UCSD-AML1 (cell line): ENCODE data around the gene ZNF618.
A peak's percentile ranks its signal among the peaks of the same experiment; 100 is the strongest.

Source experiments
- DNase-seq: peaks from one replicate; lab custom pipeline; 2025; ENCODE audit not compliant: unreplicated experiment; lab: John Stamatoyannopoulos, UW

Gene ZNF618

DNA sequence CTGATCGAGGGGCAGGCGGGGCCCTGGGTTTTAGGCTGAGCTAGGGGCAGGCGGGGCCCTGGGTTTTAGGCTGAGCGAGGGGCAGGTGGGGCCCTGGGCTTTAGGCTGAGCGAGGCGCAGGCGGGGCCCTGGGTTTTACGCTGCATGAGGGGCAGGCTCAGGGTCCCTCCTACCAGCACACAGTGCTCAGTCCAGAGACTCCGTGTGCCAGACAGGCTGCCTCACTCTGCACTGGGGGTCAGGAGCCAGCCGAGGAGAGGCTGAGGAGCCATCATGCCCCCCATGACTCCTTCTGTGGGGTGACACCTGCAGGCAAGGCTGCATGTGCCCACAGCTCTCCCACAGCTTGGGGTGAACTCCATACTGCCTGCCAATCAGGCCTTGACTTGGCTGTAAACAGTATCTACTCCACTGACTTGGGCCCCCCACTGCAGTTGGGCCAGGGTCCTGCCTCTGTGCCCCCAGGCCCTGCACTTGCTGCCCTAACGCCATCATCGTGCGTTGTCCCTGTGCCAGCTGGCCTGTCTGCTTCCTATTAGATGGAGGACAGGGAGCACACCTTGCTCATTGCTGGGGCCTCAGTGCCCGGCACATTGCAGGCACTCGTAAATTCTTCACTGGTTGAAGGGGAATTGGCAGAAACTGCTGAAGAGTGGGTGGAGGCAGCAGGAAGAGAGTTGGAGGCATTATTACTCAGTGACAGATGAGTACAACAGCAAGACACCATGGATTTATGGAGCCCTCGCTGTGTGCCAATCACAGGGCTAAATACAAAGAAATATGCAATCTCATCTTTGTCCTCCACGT is 123.3 kb downstream of the ZNF618 start:
- DNase-seq = no peak

DNA sequence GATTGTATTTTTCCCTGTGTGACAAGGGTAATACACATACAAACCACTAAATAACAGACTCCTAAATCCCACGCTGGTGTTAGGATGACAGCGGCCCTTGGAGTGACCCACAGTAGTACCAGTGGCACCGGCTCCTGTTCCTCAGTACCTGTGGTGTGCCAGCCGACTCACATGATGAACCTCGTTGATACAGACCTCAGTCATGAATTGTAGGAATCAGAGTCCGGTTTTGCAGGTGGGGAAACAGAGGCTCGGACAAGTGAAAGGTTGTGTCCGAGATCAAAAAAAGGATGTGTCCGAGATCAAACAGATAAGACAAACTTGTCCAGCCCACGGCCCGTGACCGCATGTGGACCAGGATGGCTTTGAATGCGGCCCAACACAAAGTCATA is 124.0 kb downstream of the ZNF618 start:
- no peak for DNase-seq

DNA sequence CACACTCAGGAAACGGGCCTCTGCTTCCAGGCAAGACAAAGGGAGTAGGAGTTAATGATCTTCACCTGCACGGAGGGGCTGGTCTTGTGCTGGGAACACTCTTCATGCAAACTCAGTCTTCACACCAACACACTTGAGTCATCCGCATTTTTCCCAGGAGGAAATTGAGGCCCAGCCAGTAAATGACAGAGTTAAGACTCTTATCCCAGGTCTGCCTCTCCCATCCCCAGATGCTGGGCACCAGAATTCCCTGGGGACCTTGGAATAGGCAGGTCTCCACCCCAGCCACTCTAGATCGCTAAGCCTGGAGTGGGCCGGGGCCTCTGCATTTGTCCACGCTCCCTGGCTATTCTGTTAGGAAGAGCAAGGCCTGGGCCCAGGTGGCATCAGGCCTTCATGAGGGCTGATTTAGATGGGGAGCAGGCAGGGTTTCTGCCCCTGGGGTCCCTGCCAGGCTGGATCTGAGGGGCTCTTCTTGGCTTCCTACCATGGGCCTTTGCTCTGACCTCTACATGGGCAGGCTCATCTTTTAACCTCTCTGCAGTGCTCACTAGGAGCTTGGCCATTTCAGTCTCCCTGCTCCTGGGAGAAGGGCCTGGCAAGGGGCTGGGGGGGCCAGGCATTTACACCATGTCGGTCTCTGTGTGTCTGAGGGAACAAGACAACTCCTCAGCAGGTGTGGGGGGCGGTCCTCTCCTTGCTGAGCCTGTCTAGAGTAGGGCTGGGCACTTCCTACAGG is 124.7 kb downstream of the ZNF618 start:
- no peak for DNase-seq

DNA sequence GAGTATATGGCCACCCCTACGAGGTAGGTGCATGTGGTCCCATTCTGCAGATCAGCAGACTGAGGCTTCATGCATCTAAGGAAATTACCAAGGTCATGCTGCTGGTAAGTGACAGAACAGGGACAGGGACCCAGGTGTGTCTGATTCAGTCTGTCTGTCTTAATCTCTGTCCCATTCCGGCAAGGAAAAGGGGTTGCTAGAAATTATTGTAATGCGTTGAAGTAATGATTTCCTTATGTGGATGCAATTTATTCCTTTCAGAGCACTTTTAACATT is 125.2 kb downstream of the ZNF618 start:
- no peak for DNase-seq

DNA sequence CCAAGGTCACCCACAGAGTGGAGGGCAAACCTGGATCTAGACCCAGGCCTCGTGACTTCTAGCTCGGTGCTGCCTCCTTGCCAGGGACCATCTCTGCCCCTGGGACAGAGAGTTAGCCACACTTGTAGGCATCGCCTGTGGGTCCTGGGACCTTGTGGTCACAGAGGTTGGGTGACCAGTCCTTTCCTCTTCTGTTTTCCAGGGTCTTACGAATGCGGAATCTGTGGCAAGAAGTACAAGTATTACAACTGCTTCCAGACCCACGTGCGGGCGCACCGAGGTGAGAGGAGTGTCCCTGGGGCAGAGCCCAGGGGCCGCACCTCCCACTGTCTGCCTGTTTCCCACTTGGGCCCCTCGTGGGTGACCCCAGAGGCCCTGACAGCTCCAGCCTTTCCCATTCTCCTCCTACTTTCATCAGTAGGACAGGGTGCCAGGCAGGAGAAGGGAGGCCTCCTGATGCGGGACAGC is 125.7 kb downstream of the ZNF618 start:
- DNase-seq = no peak

DNA sequence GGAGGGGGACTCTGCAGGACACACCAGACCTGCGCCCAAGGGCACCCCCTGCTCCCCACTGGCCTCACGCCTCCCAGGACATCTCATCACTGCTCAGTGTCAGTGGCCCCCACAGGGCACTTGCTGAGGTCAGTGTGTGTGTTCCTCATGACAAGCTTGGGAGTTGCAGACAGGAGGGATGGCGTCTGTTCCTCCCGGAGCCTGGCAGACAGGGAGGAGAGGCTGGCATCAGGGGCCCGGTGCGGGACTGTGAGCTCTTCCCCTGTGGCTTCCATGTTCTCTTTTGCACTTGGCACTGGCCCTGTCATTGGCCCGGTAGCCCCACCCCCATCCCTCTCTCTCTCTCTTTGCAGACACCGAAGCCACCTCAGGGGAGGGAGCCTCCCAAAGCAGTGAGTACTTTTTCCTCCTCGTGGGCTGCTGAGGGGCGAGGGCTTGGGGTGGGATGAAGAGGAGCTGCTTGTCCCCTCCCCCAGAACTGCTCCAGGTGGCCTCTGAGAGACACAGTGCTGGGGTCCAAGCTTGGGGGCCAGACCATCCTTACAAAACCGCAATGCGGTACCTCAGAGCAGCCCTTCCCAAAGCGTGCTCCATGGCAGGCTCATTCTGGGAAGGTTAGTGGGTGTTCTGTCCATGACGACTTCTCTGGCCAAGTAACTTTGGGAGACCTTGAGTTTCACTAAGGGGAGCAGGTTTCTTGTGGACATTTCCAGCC is 126.3 kb downstream of the ZNF618 start:
- DNase-seq = no peak

DNA sequence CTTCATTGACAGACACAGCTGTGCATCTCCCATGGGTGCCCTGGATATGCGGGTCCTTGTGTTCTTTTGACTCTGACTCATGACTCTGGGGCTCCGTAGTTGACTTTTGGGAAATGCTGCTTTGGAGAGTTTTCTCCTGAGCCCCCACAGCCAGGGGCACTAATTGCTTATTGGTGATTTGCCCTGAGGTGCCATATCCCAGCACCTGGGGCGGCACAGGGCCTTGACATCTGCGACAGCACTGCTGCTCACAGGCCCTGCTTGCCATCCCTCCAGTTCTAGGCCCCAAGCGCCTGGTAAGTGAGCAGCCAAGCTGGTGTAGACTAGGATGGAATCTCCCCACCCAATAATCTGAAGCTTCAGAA is 126.9 kb downstream of the ZNF618 start:
- DNase-seq = no peak

DNA sequence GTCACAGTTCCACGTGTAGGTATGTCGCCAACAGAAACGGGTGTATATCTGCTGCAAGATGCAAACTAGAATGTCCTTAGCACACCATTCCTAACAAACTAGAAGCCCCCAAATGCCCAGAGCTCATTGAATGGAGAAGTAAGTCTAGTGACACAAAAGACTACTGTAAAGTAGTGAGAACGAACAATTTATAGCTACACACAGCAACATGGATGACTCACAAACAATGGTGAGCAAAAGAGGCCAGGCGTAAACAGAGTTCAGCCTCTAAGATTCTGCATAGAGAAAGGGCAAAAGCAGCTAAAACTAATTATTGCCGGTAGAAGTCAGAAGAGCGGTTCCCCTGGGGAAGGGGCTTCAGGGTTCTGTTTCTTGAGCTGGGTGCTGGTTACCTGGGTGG is 127.2 kb downstream of the ZNF618 start:
- DNase-seq = no peak

DNA sequence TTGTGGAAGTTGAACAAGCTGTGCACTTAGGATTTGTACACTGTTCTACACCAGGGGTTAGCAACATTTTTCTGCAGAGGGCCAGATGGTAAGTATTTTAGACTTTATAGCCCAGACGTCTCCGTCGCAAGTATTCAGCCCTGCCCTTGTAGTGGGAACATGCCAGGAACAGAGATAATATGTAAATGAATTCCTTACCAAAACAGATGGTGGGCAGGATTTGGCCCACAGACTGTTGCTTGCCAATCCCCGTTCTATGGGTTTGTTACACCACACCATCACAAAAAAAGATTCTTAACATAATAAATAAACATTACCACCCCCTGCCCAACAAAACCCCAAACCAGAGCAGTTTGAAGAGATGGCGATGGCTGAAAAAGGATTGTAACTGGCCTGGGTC is 127.6 kb downstream of the ZNF618 start:
- no peak for DNase-seq

DNA sequence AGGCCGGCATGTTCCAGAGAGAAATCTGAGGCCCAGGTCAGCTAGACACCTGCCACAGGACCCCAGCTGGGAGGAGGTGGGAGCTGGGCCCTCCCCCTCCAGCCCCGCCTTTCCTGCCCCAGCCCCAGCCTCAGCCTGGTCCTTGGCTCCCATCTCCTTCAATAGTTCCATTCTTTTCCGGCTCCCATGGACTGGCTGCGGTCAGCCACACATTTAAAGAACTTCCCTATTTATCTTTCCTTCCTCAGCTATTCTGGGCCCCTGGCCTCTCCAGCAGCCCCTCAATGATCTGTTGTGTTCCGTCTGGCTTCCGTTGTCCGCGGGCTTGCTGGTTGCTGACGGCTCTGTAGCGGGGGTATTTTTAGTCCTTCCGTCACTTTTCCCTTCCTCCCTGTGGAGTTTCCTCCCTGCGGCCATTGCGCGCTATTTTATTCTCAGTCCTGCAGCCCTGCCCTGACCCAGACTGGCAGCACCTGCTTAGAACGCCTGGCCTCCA is 128.2 kb downstream of the ZNF618 start:
- peak; percentile 85 for DNase-seq

DNA sequence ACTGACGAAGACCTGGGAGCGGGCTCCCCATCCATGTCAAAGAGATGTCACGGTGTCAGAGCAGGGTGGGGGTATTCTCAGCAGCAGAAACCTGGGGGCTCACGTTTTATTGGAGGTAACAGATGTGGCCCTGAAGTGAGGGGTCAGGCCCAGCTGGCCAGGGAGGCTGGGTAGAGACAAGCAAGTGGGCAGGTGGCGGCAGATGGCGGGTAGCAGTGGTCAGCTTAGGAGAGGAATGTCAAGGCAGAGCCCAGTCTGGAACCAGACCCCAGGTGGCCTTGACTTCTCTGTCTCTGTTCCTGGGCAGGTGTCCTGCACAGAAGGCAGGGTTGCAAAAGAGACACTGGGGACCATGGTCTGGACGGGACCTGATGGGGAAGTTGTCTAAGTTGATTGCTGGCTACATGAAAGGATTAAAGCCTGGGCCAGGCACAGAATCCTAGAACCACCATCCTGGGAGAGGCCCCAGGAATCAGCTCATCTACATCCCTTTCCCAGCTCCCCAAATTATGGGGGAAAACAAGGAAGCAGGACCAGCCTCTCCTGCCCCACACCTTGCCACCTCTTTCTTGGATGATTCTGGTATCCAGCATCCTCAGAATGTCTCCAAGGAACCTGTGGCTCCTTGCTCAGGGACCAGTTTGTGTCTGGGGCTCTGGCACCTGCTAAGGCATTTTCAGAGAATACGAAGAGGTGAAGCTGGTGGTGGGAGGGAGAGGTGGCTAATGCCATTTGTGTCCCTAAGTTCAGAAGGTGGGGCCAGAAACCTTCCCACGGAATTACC is 129.5 kb downstream of the ZNF618 start:
- DNase-seq = no peak

DNA sequence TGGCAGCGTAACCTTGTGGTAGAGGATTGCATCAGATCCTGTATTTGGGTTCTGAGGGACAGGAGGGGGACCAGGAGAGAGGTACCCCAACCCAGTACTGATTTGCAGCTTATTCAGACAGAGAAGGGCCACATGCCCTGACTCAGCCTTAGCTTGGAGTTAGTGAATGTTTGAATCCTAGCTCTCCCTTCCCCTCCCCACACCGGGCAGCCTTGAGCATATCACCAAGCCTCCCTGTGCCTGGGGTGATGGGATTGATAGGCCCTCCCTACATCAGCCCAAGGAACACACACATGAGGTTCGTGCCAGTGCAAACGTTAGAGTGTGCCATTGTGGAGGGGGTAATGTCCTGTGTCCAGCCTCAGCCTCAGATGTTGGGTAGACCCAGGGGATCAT is 130.0 kb downstream of the ZNF618 start:
- DNase-seq = no peak

DNA sequence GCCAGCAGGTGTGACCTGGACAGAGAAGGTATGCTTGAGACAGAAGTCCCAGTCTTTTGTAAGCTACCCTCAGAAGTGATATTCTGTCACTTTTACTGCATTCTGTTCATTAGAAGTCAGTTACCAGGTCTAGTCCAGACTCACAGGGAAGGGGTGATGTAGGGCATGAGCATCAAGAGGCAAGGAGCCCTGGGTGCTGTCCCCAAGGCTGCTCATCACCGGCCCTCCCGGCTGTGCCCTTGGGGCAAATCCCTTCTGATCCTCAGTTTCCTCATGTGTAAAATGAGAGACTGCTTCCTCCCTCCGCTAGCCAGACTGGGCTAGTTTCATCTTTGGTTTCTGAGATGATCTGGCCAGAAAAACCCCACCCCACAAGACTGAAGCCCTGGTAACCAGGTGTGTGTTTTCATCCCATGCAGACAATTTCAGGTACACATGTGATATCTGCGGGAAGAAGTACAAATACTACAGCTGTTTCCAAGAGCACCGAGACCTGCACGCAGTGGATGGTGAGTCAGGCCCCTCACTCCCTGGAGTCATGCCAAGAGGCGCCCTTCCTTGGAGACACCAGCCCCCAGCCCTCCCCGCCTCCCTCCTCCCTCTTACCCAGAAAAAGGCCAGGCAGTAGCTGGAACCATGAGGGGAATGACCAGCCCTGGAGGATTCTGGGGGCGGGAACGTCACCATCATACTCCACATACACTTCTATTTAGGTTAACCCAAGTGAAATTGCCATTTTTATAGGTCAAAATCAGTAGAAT is 131.0 kb downstream of the ZNF618 start:
- no peak for DNase-seq

DNA sequence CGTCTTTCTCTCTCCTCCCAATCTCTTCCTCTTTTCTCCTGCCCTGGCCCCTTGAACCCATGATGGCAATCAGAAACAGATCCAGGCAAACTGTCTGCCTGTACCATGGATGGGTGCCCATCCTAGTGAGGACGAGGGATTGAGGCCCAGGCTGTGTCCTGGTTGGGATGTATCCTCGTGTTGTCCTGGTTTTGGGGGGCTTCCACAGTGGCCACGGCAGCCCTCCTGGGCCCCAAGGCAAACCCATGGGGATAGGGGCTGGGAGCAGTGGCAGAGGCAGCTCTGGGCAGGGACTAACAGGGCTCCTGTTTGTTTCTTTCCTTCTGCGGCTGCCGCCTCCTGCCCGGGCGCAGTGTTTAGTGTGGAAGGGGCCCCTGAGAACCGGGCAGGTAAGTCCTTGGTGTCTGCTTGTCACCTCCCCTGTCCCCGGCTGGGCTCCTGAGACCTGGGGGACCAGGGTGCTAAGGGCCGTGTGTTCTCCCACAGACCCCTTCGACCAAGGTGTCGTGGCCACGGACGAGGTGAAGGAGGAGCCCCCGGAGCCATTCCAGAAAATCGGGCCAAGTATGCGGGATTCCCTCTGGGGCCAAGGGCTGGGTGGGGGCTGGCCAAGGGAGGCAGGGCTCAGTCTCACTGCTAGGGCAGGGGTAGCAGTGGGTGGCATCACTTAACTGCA is 132.0 kb downstream of the ZNF618 start:
- no peak for DNase-seq

DNA sequence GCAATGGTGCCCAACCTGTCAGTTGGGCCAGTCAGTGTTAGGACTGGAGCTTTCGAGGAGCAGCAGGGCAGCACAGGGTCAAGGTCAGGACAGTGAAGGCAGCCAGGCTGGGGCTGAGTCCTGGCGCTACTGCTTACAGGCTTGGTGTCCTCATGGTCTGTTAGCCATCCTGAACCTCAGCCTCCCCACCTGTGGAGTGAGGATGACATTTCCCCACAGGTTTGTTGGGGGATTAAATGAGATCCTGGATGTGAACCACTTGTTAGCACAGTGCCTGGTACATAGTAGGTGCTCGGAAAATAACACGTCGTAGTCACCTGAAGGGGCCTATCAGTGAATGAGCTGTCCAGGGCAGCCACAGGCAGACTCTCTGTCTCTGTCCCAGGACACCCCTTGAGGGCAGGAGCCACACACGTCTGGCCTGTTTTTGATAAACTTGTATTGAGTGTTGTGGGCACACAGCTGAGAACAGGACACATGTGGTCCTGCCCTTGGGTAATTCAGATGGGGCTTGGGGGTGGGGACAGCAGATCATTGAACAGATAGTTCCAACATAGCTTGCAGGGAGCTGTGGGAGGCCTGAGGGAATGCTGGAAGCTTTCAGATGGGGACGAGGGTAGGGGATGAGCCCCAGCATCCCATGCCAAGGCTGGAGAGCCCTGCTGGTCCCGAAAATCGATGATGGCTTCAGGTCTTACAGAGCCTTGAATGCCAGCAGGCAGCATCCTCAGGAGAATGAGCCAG is 132.7 kb downstream of the ZNF618 start:
- DNase-seq = no peak

DNA sequence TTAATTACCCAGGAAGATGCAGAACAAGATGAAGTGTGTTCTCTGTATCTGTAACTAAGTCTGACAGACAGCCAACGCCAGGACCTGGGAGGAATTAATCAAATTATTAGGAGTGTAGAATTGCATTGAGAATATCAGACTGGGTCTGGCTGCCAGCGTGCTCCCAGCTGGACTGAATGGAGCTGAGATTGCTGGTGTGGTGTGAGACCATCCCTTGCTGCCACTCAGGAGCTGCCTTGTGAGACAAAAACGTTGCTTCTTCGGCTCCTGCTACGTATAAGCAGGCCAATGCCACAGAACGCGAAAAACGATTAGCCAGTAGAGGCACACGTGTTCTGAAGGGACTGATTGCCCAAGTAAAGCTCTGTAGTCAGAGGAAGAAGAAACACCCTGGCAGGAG is 135.2 kb downstream of the ZNF618 start:
- no peak for DNase-seq

DNA sequence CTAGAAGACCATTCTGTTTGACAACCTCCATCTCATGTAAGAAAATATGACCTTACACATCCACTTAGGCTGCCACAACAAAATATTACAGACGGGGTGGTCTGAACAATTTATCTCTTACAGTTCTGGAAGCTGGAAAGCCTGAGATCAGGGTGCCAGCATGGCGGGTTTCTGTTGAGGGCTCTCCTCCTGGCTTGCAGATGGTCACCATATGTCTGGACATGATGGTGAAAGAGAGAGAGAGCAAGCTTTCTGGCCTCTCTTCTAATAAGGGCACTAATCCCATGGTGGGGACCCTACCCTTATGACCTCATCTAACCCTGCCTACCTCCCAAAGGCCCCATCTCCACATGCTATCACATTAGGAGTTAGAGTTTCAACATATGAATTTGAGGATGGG is 136.0 kb downstream of the ZNF618 start:
- DNase-seq = no peak

DNA sequence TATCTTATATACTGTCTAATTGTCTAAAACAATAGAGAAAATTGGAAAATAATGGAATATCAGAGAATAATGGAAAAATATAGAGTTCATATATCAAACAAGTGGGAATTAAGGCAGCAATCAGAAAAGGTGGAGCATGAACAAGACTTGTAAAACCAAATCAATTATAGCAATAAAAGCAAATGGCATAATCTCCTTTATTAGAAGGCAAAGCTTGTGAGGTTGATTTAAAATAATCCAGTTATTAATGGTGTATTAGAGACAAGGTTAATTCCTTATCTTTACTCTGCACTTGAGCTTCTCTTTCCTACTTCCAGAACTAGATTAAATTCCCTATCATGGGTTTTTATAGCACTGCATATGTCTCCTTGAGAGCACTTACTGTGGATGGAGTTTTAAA is 137.9 kb downstream of the ZNF618 start:
- DNase-seq = no peak

DNA sequence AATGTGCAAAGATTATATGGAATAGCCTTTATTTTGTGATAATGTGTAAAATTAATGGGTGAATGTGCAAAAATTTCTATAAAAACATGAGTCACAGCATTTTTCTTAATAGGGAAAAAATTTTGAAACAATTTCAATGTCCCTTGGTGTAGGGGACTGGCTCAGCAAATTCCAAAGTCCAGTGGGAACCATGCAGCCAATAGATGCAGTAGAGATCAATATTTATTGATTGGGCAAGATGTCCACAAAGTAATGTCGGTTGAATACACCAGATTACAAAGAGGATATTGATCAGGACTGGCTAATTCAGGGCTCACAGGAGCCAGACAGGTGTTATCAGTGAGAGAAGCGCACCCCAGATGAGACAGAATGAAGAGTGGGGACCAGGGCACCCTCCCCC is 139.5 kb downstream of the ZNF618 start:
- DNase-seq = no peak
